NB4 (cell line): ENCODE data around the gene FAM222A.

ENCODE experiments used
- POLR2A ChIP-seq: IDR thresholded peaks from 2 replicates; pipeline ENCODE4 v1.6.1; 2011; ENCODE audit warnings: mild to moderate bottlenecking; ENCODE audit not compliant: insufficient read length; ENCODE audit errors: extremely low read depth
- TF ChIP-seq, protein P1 (sequence below): IDR thresholded peaks from one replicate; pipeline ENCODE4 v1.5.1; 2012; ENCODE audit warnings: low read depth, low read length
- TF ChIP-seq, protein P2 (sequence below): IDR thresholded peaks from 2 replicates; pipeline ENCODE4 v1.6.1; 2011; ENCODE audit warnings: low read depth, low read length

DNA sequence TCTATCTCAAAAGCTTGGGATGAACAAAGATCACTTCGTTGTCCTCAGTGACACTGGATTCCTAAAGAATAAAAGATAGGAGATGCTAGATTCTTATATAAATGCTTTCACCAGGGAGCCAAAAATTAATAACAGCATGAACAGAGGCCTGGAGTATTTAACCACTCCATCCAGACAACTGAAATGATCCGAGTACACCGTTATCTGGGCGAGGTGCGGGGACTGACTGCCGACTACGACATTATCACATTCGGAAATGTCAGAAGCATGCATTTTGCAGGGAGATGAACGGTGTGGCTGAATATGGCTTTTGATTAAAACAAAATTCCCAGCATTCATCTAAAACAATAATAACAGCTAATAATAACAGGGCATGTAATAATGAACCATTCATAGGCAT lies 63.0 kb downstream of the FAM222A start:
- TF ChIP-seq, protein P1, sequence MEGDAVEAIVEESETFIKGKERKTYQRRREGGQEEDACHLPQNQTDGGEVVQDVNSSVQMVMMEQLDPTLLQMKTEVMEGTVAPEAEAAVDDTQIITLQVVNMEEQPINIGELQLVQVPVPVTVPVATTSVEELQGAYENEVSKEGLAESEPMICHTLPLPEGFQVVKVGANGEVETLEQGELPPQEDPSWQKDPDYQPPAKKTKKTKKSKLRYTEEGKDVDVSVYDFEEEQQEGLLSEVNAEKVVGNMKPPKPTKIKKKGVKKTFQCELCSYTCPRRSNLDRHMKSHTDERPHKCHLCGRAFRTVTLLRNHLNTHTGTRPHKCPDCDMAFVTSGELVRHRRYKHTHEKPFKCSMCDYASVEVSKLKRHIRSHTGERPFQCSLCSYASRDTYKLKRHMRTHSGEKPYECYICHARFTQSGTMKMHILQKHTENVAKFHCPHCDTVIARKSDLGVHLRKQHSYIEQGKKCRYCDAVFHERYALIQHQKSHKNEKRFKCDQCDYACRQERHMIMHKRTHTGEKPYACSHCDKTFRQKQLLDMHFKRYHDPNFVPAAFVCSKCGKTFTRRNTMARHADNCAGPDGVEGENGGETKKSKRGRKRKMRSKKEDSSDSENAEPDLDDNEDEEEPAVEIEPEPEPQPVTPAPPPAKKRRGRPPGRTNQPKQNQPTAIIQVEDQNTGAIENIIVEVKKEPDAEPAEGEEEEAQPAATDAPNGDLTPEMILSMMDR = no peak
- no peak for TF ChIP-seq POLR2A
- TF ChIP-seq, protein P2, sequence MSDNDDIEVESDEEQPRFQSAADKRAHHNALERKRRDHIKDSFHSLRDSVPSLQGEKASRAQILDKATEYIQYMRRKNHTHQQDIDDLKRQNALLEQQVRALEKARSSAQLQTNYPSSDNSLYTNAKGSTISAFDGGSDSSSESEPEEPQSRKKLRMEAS = no peak
